ENCODE results near the gene GIPC2.
"Not testable (repeated sequence)": the region's sequence is repeated elsewhere in the genome, so short reads cannot be mapped to it uniquely, and the experiment has no call there.

The GIPC2 gene

GRCh38 chr1:78015148-78015547 lies 30.6 kb upstream of the GIPC2 start:
- DNase-seq (ENCODE audit: extremely low read depth, low read depth): no peak
- no peak for TF ChIP-seq CTCF (IDR thresholded peaks at IDR 0.05; ENCODE audit: low read depth, low read length, missing control alignments)
- no peak overlapping the region for H3K4me3 ChIP-seq (replicated peaks; ENCODE audit: low read depth, low read length)

GRCh38 chr1:78019024-78019423 lies 26.7 kb upstream of the GIPC2 start:
- no peak for TF ChIP-seq CTCF (IDR thresholded peaks at IDR 0.05; ENCODE audit: low read depth, low read length, missing control alignments)
- H3K4me3 ChIP-seq (replicated peaks; ENCODE audit: low read depth, low read length): no peak overlapping the region
- no peak for DNase-seq (ENCODE audit: extremely low read depth, low read depth)

DNA sequence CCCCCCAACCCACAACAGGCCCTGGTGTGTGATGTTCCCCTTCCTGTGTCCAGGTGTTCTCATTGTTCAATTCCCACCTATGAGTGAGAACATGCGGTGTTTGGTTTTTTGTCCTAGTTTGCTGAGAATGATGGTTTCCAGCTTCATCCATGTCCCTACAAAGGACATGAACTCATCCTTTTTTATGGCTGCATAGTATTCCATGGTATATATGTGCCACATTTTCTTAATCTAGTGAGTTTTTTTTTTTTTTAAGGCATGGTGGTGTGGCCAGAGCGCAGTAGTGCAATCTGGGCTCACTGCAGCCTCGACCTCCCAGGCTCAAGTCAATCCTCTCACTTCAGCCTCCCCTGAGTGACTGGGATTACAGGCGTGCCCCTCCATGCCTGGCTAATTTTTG lies 24.6 kb upstream of the GIPC2 start:
- not testable (repeated sequence) for DNase-seq (ENCODE audit: extremely low read depth, low read depth); H3K4me3 ChIP-seq (replicated peaks; ENCODE audit: low read depth, low read length)

GRCh38 chr1:78029793-78030192 lies 16.0 kb upstream of the GIPC2 start:
- no peak for TF ChIP-seq CTCF (IDR thresholded peaks at IDR 0.05; ENCODE audit: low read depth, low read length, missing control alignments)
- no peak overlapping the region for H3K4me3 ChIP-seq (replicated peaks; ENCODE audit: low read depth, low read length)
- no peak for DNase-seq (ENCODE audit: extremely low read depth, low read depth)

GRCh38 chr1:78032996-78033796 lies 12.6 kb upstream of the GIPC2 start:
- no peak for TF ChIP-seq CTCF (IDR thresholded peaks at IDR 0.05; ENCODE audit: low read depth, low read length, missing control alignments)
- H3K4me3 ChIP-seq (replicated peaks; ENCODE audit: low read depth, low read length): no peak overlapping the region
- DNase-seq (ENCODE audit: extremely low read depth, low read depth): no peak

DNA sequence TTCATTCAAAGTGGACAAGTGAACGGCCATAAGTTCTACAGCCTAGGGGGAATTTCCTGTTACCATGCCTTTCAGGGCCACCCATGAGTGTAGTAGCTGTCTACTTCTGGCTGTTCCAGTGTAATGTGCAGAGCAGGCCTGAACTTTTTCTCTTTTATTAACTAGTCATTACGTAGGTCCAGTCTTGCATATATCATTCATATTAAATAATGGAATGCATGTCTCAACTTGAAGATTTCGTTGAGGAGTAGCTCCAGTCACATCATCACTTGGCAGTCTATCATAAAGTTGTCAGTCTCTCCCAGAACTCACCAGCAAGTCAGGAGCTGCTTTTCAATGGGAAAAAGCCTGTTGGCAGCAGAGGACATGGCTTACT lies 12.0 kb upstream of the GIPC2 start:
- TF ChIP-seq CTCF (IDR thresholded peaks at IDR 0.05; ENCODE audit: low read depth, low read length, missing control alignments): no peak
- H3K4me3 ChIP-seq (replicated peaks; ENCODE audit: low read depth, low read length): no peak overlapping the region
- no peak for DNase-seq (ENCODE audit: extremely low read depth, low read depth)

DNA sequence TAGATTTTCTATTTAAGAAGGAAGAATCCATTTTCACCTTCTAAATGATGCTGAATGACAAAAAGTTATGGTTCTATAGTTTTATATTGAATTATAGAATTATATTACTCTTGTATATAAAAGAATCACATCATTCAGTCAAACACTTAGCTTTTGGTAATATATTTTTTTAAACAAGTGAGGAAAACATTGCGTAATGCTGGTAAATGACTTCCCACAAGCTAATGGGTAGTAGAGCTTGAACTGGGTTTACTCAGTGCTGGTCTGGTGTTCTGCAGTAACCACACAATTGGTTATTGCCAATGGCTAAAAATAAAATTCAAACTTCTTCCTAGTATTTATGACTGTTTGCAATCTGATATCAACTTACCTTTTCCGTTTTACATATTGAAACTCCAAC lies 10.6 kb upstream of the GIPC2 start:
- TF ChIP-seq CTCF (IDR thresholded peaks at IDR 0.05; ENCODE audit: low read depth, low read length, missing control alignments): no peak
- DNase-seq (ENCODE audit: extremely low read depth, low read depth): no peak
- no peak overlapping the region for H3K4me3 ChIP-seq (replicated peaks; ENCODE audit: low read depth, low read length)
